A673 (cell line): ENCODE results near the gene LHFPL6.

Source experiments
- CTCF ChIP-seq: fragments of 300-800, 200-600 bp; sonication (generic); conservative IDR thresholded peaks from 2 replicates; pipeline ENCODE4 v1.5.1; 2017; ENCODE audit warnings: low read depth, mild to moderate bottlenecking, antibody characterized with exemption, low read length, moderate library complexity, mixed read lengths
- EZH2 ChIP-seq: fragments of 200-600 bp; sonication (generic); IDR thresholded peaks from 2 replicates; pipeline ENCODE4 v1.6.1; 2017; ENCODE audit warnings: borderline replicate concordance, low read depth, mild to moderate bottlenecking, mixed read lengths, antibody characterized with exemption, low read length; ENCODE audit not compliant: poor library complexity, severe bottlenecking

- TF ChIP-seq CTCF, result no peak; the same call in 1 of the 2 replicates
- TF ChIP-seq EZH2, result no peak
These were observed 196.3 kb downstream of the LHFPL6 start for GRCh38 chr13:39406688-39407087.
